ENCODE data around the gene SUCLG1.

- TF ChIP-seq CTCF (conservative IDR thresholded peaks at IDR 0.05; ENCODE audit: low read depth, low read length) = no peak
- TF ChIP-seq EZH2 (IDR thresholded peaks at IDR 0.05; ENCODE audit: low read length, unreplicated experiment) = no peak
- TF ChIP-seq EZH2phosphoT487 (IDR thresholded peaks at IDR 0.05; ENCODE audit: borderline replicate concordance, low read length) = no peak
These were observed 31.6 kb downstream of the SUCLG1 start for GRCh38 chr2:84427235-84428138.
